T-cell (primary cell): ENCODE measurements around the gene PIP4K2B. TPM values are rescaled to one million over a fixed set of nuclear protein-coding genes. Genes with fewer than 3 reads are reported as not detected.
A peak's percentile ranks its signal among the peaks of the same experiment; 100 is the strongest.

Source experiments
- ATAC-seq, 4 experiments: fragments of 200-7000 bp in 3 of 4; fragments of 150-1000 bp in 1 of 4; cut with Tn5 transposase; replicated peaks in 1 of 4; 1 replicate in 3 of 4; 2 replicates in 1 of 4; pipeline ENCODE4 v1.10.0; 2021; ENCODE audit warnings: moderate library complexity in 3 of 4, mild to moderate bottlenecking in 2 of 4, moderate number of reproducible peaks in 1 of 4
- CTCF ChIA-PET, 2 donors: fragments of 300-600 bp; sonication (Branson Sonifier 250); formaldehyde crosslinking; loops; one replicate each; lab custom pipeline; 2022; ENCODE audit warnings: antibody characterized with exemption in 2 of 2; lab: Charles Lee
- POLR2A ChIA-PET, 2 donors: fragments of 300-600 bp; sonication (Branson Sonifier 250); formaldehyde crosslinking; loops; one replicate each; lab custom pipeline; 2022; ENCODE audit warnings: antibody characterized with exemption in 2 of 2; lab: Charles Lee
- DNase-seq, 35 experiments: peaks; one replicate each; pipeline versions ENCODE4 v3.0.0 to v3.0.0-alpha.2; 2013 to 2023
- H3K27ac ChIP-seq: one replicate; pipeline ENCODE4 v1.5.1; 2013; ENCODE audit warnings: low read length
- H3K27me3 ChIP-seq, 2 experiments: replicated peaks in 1 of 2; 1 replicate in 1 of 2; 2 replicates in 1 of 2; pipeline versions ENCODE4 v1.6.1 to v1.7.0; 2013; ENCODE audit warnings: low read length in 1 of 2, mixed read lengths in 1 of 2; ENCODE audit not compliant: control insufficient read depth in 2 of 2, insufficient read depth in 2 of 2; ENCODE audit errors: extremely low read depth in 1 of 2
- H3K36me3 ChIP-seq, 2 donors: 1 replicate in 1 of 2; 2 replicates in 1 of 2; pipeline versions ENCODE4 v1.6.1 to v1.7.0; 2013; ENCODE audit warnings: low read length in 1 of 2; ENCODE audit not compliant: control insufficient read depth in 2 of 2, insufficient read depth in 1 of 2; ENCODE audit errors: extremely low read depth in 1 of 2
- H3K4me1 ChIP-seq, 2 experiments: 1 replicate in 1 of 2; 2 replicates in 1 of 2; pipeline versions ENCODE4 v1.6.1 to v1.7.0; 2013; ENCODE audit warnings: low read length in 2 of 2, mixed read lengths in 1 of 2; ENCODE audit not compliant: insufficient read depth in 2 of 2, control insufficient read depth in 1 of 2; ENCODE audit errors: extremely low read depth in 1 of 2
- H3K4me3 ChIP-seq, 2 donors: 1 replicate in 1 of 2; 2 replicates in 1 of 2; pipeline versions ENCODE4 v1.5.1 to v1.7.0; 2013; ENCODE audit warnings: mild to moderate bottlenecking in 2 of 2, low read length in 1 of 2, moderate library complexity in 1 of 2; ENCODE audit not compliant: control insufficient read depth in 1 of 2; ENCODE audit errors: extremely low read depth in 1 of 2
- H3K9me3 ChIP-seq: 2 replicates; pipeline ENCODE4 v1.7.0; 2013
- H3K27ac Mint-ChIP-seq, 2 donors: one replicate each; pipeline ENCODE4 v1.8.0; 2020 to 2021; ENCODE audit warnings: mild to moderate bottlenecking in 2 of 2, mixed read lengths in 2 of 2
- H3K27me3 Mint-ChIP-seq, 2 donors: one replicate each; pipeline ENCODE4 v1.8.0; 2021 to 2022; ENCODE audit warnings: mixed read lengths in 2 of 2
- H3K36me3 Mint-ChIP-seq: one replicate; pipeline ENCODE4 v1.8.0; 2021; ENCODE audit warnings: mixed read lengths
- H3K4me1 Mint-ChIP-seq, 3 donors: one replicate each; pipeline ENCODE4 v1.8.0; 2020 to 2022; ENCODE audit warnings: mixed read lengths in 3 of 3, mild to moderate bottlenecking in 1 of 3
- H3K4me3 Mint-ChIP-seq, 3 donors: one replicate each; pipeline ENCODE4 v1.8.0; 2020 to 2022; ENCODE audit warnings: mild to moderate bottlenecking in 3 of 3, mixed read lengths in 3 of 3, moderate library complexity in 3 of 3
- H3K9me3 Mint-ChIP-seq, 3 donors: one replicate each; pipeline ENCODE4 v1.8.0; 2020 to 2022; ENCODE audit warnings: mixed read lengths in 3 of 3
- WGBS: methylation state at CpG from one replicate; pipeline ENCODE4 v1.1.5; 2013; ENCODE audit warnings: missing lambda C conversion rate; ENCODE audit not compliant: insufficient coverage; 5-methylcytosine and 5-hydroxymethylcytosine counted together
- total RNA-seq, 35 experiments: library from RNA in 6 of 35; stranded (reverse) in 6 of 35; fragments of 120-200 nt in 1 of 35; gene quantifications; one replicate each; pipeline versions ENCODE4 v1.2.1 to v1.2.4 and lab custom pipeline; 2013 to 2026

PIP4K2B gene
- total RNA-seq, 5 donors from 2014 or later (not counting 1 experiment from before 2014, with no cell fraction given) = 36.4 to 60.3 (median 52.6) TPM

GRCh38 chr17:38751808-38752307, 47.5 kb downstream of the PIP4K2B start:
- Mint-ChIP-seq H3K4me3 (peak overlapping the region; percentile 88 to 99 (median 99)), H3K36me3 (peaks cover 18% of the 10 kb centered on the region), H3K4me1 (peaks cover 51 to 61% (median 58%) of the 10 kb centered on the region in 3 donors), H3K9me3 (no peaks in the 10 kb centered on the region), H3K27me3 (peaks cover 10 to 33% of the 10 kb centered on the region in 2 donors), H3K27ac (peak overlapping the region; percentile 97)
- CTCF ChIA-PET = interaction anchor here in 1 of 2 donors (0.6 to 1.1 kb wide), 6 partner anchors 17 to 401 kb away, joined by 3 to 8 read pairs (median 3); partner anchors contain the start of gene EPOP
- Histone ChIP-seq H3K27me3 (peaks cover 4 to 40% of the 10 kb centered on the region in 2 experiments), H3K36me3 (peaks cover 6 to 26% of the 10 kb centered on the region in 2 donors), H3K4me3 (peak overlapping the region; percentile 95 to 96), H3K27ac (peak overlapping the region; percentile 78), H3K4me1 (peaks cover 29 to 79% of the 10 kb centered on the region in 2 experiments), H3K9me3 (no peaks in the 10 kb centered on the region)
- DNase-seq (peak; percentile 66 to 90 (median 83)), ATAC-seq (peak; percentile 35 to 56 (median 37))
- POLR2A ChIA-PET = interaction anchor here in 1 of 2 donors (1.0 kb wide), 1 partner anchor 9 kb away, joined by 4 read pairs; no protein-coding TSS in a partner anchor
- WGBS = under 1% methylated on average over 43 of the region's 44 CpGs

GRCh38 chr17:38751144-38751807, 48.1 kb downstream of the PIP4K2B start:
- Mint-ChIP-seq H3K4me1 (peaks cover 57 to 66% (median 63%) of the 10 kb centered on the region in 3 donors), H3K4me3 (peak overlapping the region; percentile 88 to 99 (median 99)), H3K27ac (peak overlapping the region; percentile 97), H3K27me3 (peaks cover 16 to 39% of the 10 kb centered on the region in 2 donors), H3K9me3 (no peaks in the 10 kb centered on the region), H3K36me3 (peaks cover 15% of the 10 kb centered on the region)
- no peak for ATAC-seq
- CTCF ChIA-PET = interaction anchor here in 1 of 2 donors (1.3 kb wide), 1 partner anchor 16 kb away, joined by 5 read pairs; no protein-coding TSS in a partner anchor
- H3K27ac ChIP-seq = peak overlapping the region; percentile 78
- POLR2A ChIA-PET = interaction anchor here in 1 of 2 donors (1.0 kb wide), 1 partner anchor 9 kb away, joined by 4 read pairs; no protein-coding TSS in a partner anchor
- DNase-seq = no peak
- H3K4me1 ChIP-seq = peaks cover 31 to 85% of the 10 kb centered on the region in 2 experiments
- H3K9me3 ChIP-seq = no peaks in the 10 kb centered on the region
- H3K36me3 ChIP-seq = peaks cover 4 to 20% of the 10 kb centered on the region in 2 donors
- peaks cover 4 to 45% of the 10 kb centered on the region in 2 experiments for H3K27me3 ChIP-seq
- H3K4me3 ChIP-seq = peak overlapping the region; percentile 95 to 96
- WGBS = 0% methylated on average over 1 of the region's 10 CpGs

GRCh38 chr17:38750312-38751121, 48.8 kb downstream of the PIP4K2B start:
- H3K4me1 Mint-ChIP-seq = peaks cover 61 to 65% (median 63%) of the 10 kb centered on the region in 3 donors
- no peak overlapping the region for H3K27ac ChIP-seq
- peak overlapping the region in 1 of 2 donors; percentile 97 for H3K27ac Mint-ChIP-seq
- WGBS = 22% methylated on average over 13 of the region's 28 CpGs
- ATAC-seq (no peak), DNase-seq (peak in 1 of 35 experiments; percentile 41)
- POLR2A ChIA-PET = no interaction called here
- CTCF ChIA-PET = interaction anchor here in 1 of 2 donors (1.3 kb wide), 1 partner anchor 15 kb away, joined by 5 read pairs; no protein-coding TSS in a partner anchor
- H3K27me3 Mint-ChIP-seq = peaks cover 21 to 43% of the 10 kb centered on the region in 2 donors
- peaks cover 0 to 13% of the 10 kb centered on the region in 2 donors for H3K36me3 ChIP-seq
- H3K9me3 Mint-ChIP-seq = no peaks in the 10 kb centered on the region
- peaks cover 11% of the 10 kb centered on the region for H3K36me3 Mint-ChIP-seq
- H3K4me3 Mint-ChIP-seq = peak overlapping the region; percentile 88 to 99 (median 99)
- peak overlapping the region; percentile 95 to 96 for H3K4me3 ChIP-seq
- no peaks in the 10 kb centered on the region for H3K9me3 ChIP-seq
- H3K4me1 ChIP-seq = peaks cover 36 to 86% of the 10 kb centered on the region in 2 experiments
- peaks cover 4 to 53% of the 10 kb centered on the region in 2 experiments for H3K27me3 ChIP-seq

GRCh38 chr17:38750044-38750311, 49.4 kb downstream of the PIP4K2B start:
- 4% methylated on average over 6 of the region's 12 CpGs for WGBS
- CTCF ChIA-PET = interaction anchor here in 1 of 2 donors (1.3 kb wide), 1 partner anchor 15 kb away, joined by 5 read pairs; no protein-coding TSS in a partner anchor
- H3K4me3 Mint-ChIP-seq = peak overlapping the region; percentile 60 to 88 (median 68)
- H3K27ac Mint-ChIP-seq = no peak overlapping the region
- peak overlapping the region; percentile 38 to 72 for H3K4me3 ChIP-seq
- H3K9me3 ChIP-seq = no peaks in the 10 kb centered on the region
- H3K36me3 ChIP-seq = peaks cover 0 to 10% of the 10 kb centered on the region in 2 donors
- no peaks in the 10 kb centered on the region for H3K9me3 Mint-ChIP-seq
- ATAC-seq = no peak
- DNase-seq = no peak
- peaks cover 4 to 57% of the 10 kb centered on the region in 2 experiments for H3K27me3 ChIP-seq
- POLR2A ChIA-PET = no interaction called here
- H3K27ac ChIP-seq = no peak overlapping the region
- H3K4me1 ChIP-seq = peaks cover 36 to 84% of the 10 kb centered on the region in 2 experiments
- peaks cover 11% of the 10 kb centered on the region for H3K36me3 Mint-ChIP-seq
- peaks cover 61 to 63% (median 63%) of the 10 kb centered on the region in 3 donors for H3K4me1 Mint-ChIP-seq
- peaks cover 21 to 46% of the 10 kb centered on the region in 2 donors for H3K27me3 Mint-ChIP-seq

GRCh38 chr17:38749223-38750043, 49.9 kb downstream of the PIP4K2B start:
- Mint-ChIP-seq H3K27ac (no peak overlapping the region), H3K4me1 (peaks cover 57 to 60% (median 60%) of the 10 kb centered on the region in 3 donors), H3K4me3 (peak overlapping the region; percentile 60 to 88 (median 68)), H3K9me3 (no peaks in the 10 kb centered on the region), H3K36me3 (peaks cover 8% of the 10 kb centered on the region), H3K27me3 (peaks cover 21 to 52% of the 10 kb centered on the region in 2 donors)
- Histone ChIP-seq H3K9me3 (no peaks in the 10 kb centered on the region), H3K27ac (no peak overlapping the region), H3K36me3 (peaks cover 0 to 5% of the 10 kb centered on the region in 2 donors), H3K4me3 (peak overlapping the region; percentile 38 to 72), H3K4me1 (peaks cover 36 to 79% of the 10 kb centered on the region in 2 experiments), H3K27me3 (peaks cover 4 to 61% of the 10 kb centered on the region in 2 experiments)
- POLR2A ChIA-PET = no interaction called here
- no peak for ATAC-seq
- 2% methylated on average over 74 of the region's 79 CpGs for WGBS
- DNase-seq = peak in 1 of 35 experiments; percentile 27
- CTCF ChIA-PET = interaction anchor here in 1 of 2 donors (0.5 kb wide), 1 partner anchor 12 kb away, joined by 5 read pairs; no protein-coding TSS in a partner anchor
